Panc1 (cell line): ENCODE measurements around the gene SLC7A11. TPM values are rescaled to one million over a fixed set of nuclear protein-coding genes. Genes with fewer than 3 reads are reported as not detected.

ENCODE experiments used
- ATAC-seq: fragments of 200-7000 bp; cut with Tn5 transposase; 2 replicates; pipeline ENCODE4 v1.9.1; 2020; ENCODE audit warnings: mild to moderate bottlenecking, moderate library complexity
- BruUV-seq: library from RNA; stranded (reverse); fragments of 400-500 nt; replicated peaks from 2 replicates; lab custom pipeline; 2021; lab: Mats Ljungman, UMichigan
- CTCF ChIA-PET: fragments of 300-600 bp; sonication (Branson Sonifier 250); formaldehyde crosslinking; loops from one replicate; lab custom pipeline; 2022; ENCODE audit warnings: antibody characterized with exemption; lab: Charles Lee
- POLR2A ChIA-PET: fragments of 300-600 bp; sonication (Branson Sonifier 250); formaldehyde crosslinking; loops from one replicate; lab custom pipeline; 2022; ENCODE audit warnings: antibody characterized with exemption; lab: Charles Lee
- DNase-seq: peaks from one replicate; pipeline ENCODE4 v3.0.0-alpha.2; 2010; ENCODE audit warnings: low read depth, low spot score
- H3K27ac ChIP-seq: 2 replicates; pipeline ENCODE4 v1.5.1; 2011; ENCODE audit warnings: mild to moderate bottlenecking, low read length, inconsistent platforms
- H3K27me3 ChIP-seq: fragments of 200-500 bp; sonication (Bioruptor generic); 2 replicates; pipeline ENCODE4 v1.6.0; 2014; ENCODE audit warnings: low read length, inconsistent platforms; ENCODE audit not compliant: control insufficient read depth, insufficient read depth
- H3K36me3 ChIP-seq: fragments of 200-500 bp; sonication (Bioruptor generic); 2 replicates; pipeline ENCODE4 v1.5.1; 2014; ENCODE audit warnings: inconsistent platforms, mild to moderate bottlenecking, low read length, moderate library complexity; ENCODE audit not compliant: control insufficient read depth, insufficient read depth
- H3K4me1 ChIP-seq: 2 replicates; pipeline ENCODE4 v1.5.1; 2011; ENCODE audit warnings: inconsistent platforms, mild to moderate bottlenecking, low read length, moderate library complexity; ENCODE audit not compliant: control insufficient read depth, insufficient read depth
- H3K4me3 ChIP-seq, 2 experiments: 2 replicates each; pipeline ENCODE4 v1.5.1; 2011 to 2012; ENCODE audit warnings: low read depth in 2 of 2, low read length in 2 of 2, mild to moderate bottlenecking in 2 of 2, inconsistent platforms in 1 of 2, moderate library complexity in 1 of 2
- H3K9me3 ChIP-seq: fragments of 200-500 bp; sonication (Bioruptor generic); 2 replicates; pipeline ENCODE4 v1.5.1; 2014; ENCODE audit warnings: low read depth, mild to moderate bottlenecking, inconsistent platforms, low read length, moderate library complexity; ENCODE audit not compliant: control insufficient read depth, insufficient read depth
- POLR2AphosphoS5 ChIP-seq: IDR thresholded peaks from 2 replicates; pipeline ENCODE4 v1.6.1; 2012; ENCODE audit warnings: mild to moderate bottlenecking, low read depth, low read length, moderate library complexity
- SIN3A ChIP-seq: IDR thresholded peaks from 2 replicates; pipeline ENCODE4 v1.6.1; 2012; ENCODE audit warnings: low read depth, mild to moderate bottlenecking, low read length, moderate library complexity, borderline replicate concordance; ENCODE audit not compliant: insufficient read depth
- TCF7L2 ChIP-seq: IDR thresholded peaks from 2 replicates; pipeline ENCODE4 v1.6.1; 2011; ENCODE audit warnings: mild to moderate bottlenecking, low read depth, low read length, inconsistent platforms
- in situ Hi-C: cut with HindIII; loops from 2 replicates; pipeline ENCODE4 v1.10.0; 2016; ENCODE audit warnings: low sequenced_read_pairs, low pct_unique_long_range_greater_than_20kb
- intact Hi-C: fragments of 100-400 bp; cut with micrococcal nuclease; formaldehyde crosslinking; loops from one replicate; pipeline ENCODE4 v1.10.0; 2022; ENCODE audit not compliant: unreplicated experiment
- total RNA-seq: library from RNA; stranded (reverse); gene quantifications from one replicate; pipeline ENCODE4 v1.2.1, GENCODE V29; 2021; ENCODE audit not compliant: unreplicated experiment
- TF ChIP-seq, protein P1 (sequence below), 2 experiments: IDR thresholded peaks; 2 replicates each; pipeline ENCODE4 v1.6.1; 2011 to 2012; ENCODE audit warnings: low read depth in 2 of 2, control low read depth in 1 of 2, low read length in 1 of 2, mild to moderate bottlenecking in 1 of 2, moderate library complexity in 1 of 2; ENCODE audit not compliant: insufficient read depth in 1 of 2
- TF ChIP-seq, protein P2 (sequence below): fragments of 450-650 bp; IDR thresholded peaks from 2 replicates; pipeline ENCODE4 v1.5.1; 2017; ENCODE audit warnings: mild to moderate bottlenecking

SLC7A11 gene
- total RNA-seq, 1 experiment from 2014 or later: 6.4 TPM

DNA sequence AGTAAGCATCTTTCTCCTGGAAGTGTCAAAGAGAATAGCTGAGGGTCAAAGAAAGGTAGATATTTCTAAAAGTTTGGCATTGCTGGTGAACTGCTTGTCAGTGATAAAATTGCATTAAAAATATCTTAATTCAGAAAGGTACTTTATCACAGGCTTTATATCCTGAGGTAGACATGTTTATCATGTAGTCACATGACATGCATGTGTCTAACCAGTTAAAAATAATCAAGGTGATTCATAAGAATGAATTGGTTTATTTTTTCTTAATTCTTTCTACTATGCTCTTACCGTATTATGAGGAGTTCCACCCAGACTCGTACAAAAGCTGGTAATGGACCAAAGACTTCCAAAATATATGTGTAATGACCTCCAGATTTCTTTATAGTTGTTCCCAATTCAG is 6.1 kb downstream of the SLC7A11 start:
- H3K27ac ChIP-seq: no peak overlapping the region
- intact Hi-C loops: no loop called here
- ChIA-PET POLR2A (no interaction called here), CTCF (interaction anchor here (0.6 kb wide), 1 partner anchor 21 kb away, joined by 3 read pairs; no protein-coding TSS in a partner anchor)
- H3K4me1 ChIP-seq: no peaks in the 10 kb centered on the region; the same call in 1 of the 2 replicates
- DNase-seq (no peak), ATAC-seq (peak; percentile 12; the same call in 1 of the 2 replicates)
- no peaks in the 10 kb centered on the region for H3K36me3 ChIP-seq
- TF ChIP-seq, protein P1, sequence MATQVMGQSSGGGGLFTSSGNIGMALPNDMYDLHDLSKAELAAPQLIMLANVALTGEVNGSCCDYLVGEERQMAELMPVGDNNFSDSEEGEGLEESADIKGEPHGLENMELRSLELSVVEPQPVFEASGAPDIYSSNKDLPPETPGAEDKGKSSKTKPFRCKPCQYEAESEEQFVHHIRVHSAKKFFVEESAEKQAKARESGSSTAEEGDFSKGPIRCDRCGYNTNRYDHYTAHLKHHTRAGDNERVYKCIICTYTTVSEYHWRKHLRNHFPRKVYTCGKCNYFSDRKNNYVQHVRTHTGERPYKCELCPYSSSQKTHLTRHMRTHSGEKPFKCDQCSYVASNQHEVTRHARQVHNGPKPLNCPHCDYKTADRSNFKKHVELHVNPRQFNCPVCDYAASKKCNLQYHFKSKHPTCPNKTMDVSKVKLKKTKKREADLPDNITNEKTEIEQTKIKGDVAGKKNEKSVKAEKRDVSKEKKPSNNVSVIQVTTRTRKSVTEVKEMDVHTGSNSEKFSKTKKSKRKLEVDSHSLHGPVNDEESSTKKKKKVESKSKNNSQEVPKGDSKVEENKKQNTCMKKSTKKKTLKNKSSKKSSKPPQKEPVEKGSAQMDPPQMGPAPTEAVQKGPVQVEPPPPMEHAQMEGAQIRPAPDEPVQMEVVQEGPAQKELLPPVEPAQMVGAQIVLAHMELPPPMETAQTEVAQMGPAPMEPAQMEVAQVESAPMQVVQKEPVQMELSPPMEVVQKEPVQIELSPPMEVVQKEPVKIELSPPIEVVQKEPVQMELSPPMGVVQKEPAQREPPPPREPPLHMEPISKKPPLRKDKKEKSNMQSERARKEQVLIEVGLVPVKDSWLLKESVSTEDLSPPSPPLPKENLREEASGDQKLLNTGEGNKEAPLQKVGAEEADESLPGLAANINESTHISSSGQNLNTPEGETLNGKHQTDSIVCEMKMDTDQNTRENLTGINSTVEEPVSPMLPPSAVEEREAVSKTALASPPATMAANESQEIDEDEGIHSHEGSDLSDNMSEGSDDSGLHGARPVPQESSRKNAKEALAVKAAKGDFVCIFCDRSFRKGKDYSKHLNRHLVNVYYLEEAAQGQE (IDR thresholded peaks at IDR 0.05; ENCODE audit: insufficient read depth in 1 of 2, low read depth in 2 of 2, low read length in 1 of 2): no peak
- TF ChIP-seq POLR2AphosphoS5: no peak
- no peak for TF ChIP-seq TCF7L2
- no peak for TF ChIP-seq SIN3A
- TF ChIP-seq, protein P2, sequence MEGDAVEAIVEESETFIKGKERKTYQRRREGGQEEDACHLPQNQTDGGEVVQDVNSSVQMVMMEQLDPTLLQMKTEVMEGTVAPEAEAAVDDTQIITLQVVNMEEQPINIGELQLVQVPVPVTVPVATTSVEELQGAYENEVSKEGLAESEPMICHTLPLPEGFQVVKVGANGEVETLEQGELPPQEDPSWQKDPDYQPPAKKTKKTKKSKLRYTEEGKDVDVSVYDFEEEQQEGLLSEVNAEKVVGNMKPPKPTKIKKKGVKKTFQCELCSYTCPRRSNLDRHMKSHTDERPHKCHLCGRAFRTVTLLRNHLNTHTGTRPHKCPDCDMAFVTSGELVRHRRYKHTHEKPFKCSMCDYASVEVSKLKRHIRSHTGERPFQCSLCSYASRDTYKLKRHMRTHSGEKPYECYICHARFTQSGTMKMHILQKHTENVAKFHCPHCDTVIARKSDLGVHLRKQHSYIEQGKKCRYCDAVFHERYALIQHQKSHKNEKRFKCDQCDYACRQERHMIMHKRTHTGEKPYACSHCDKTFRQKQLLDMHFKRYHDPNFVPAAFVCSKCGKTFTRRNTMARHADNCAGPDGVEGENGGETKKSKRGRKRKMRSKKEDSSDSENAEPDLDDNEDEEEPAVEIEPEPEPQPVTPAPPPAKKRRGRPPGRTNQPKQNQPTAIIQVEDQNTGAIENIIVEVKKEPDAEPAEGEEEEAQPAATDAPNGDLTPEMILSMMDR: no peak
- H3K4me3 ChIP-seq: no peak overlapping the region
- H3K27me3 ChIP-seq: no peaks in the 10 kb centered on the region
- in situ Hi-C loops: no loop called here
- H3K9me3 ChIP-seq: no peaks in the 10 kb centered on the region
- BruUV-seq: no TSS peak

DNA sequence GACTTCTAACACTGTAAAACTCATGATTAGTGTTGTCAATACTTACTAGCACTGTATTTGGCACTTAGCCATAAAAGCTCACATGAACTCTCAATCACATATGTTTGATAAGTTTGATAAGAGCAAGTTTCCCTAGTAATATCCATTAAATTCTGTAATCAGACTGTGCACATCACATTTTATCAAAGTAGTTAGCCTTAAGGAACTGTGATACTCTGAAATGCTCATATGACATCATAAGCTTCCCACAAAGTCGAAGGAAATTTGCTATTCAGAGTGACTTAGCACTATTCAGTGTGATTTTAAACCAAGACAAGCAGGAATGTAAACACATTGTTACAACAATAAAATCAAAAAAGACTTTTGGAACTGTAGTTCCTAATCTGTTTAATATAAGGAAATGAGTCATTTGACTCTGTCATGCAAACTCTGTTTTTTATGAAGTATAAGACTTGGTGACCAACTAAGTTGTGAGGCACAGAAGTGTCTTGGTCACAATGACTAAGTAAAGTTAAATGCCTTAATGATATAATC is 6.7 kb downstream of the SLC7A11 start:
- Histone ChIP-seq H3K36me3 (no peaks in the 10 kb centered on the region), H3K27me3 (no peaks in the 10 kb centered on the region), H3K9me3 (no peaks in the 10 kb centered on the region), H3K4me3 (no peak overlapping the region), H3K4me1 (no peaks in the 10 kb centered on the region; the same call in 1 of the 2 replicates), H3K27ac (no peak overlapping the region)
- TF ChIP-seq, protein P2: no peak
- no peak for TF ChIP-seq TCF7L2
- no peak for TF ChIP-seq POLR2AphosphoS5
- TF ChIP-seq, protein P1 (IDR thresholded peaks at IDR 0.05; ENCODE audit: insufficient read depth in 1 of 2, low read depth in 2 of 2, low read length in 1 of 2): no peak
- TF ChIP-seq SIN3A: no peak
- CTCF ChIA-PET: no interaction called here
- ATAC-seq: peak; percentile 87
- no peak for DNase-seq
- no TSS peak for BruUV-seq
- in situ Hi-C loops (no loop called here), intact Hi-C loops (no loop called here)
- POLR2A ChIA-PET: no interaction called here
